ENCODE data around the gene STAT2.
"Not testable (repeated sequence)": the region's sequence is repeated elsewhere in the genome, so short reads cannot be mapped to it uniquely, and the experiment has no call there.

Gene STAT2

DNA sequence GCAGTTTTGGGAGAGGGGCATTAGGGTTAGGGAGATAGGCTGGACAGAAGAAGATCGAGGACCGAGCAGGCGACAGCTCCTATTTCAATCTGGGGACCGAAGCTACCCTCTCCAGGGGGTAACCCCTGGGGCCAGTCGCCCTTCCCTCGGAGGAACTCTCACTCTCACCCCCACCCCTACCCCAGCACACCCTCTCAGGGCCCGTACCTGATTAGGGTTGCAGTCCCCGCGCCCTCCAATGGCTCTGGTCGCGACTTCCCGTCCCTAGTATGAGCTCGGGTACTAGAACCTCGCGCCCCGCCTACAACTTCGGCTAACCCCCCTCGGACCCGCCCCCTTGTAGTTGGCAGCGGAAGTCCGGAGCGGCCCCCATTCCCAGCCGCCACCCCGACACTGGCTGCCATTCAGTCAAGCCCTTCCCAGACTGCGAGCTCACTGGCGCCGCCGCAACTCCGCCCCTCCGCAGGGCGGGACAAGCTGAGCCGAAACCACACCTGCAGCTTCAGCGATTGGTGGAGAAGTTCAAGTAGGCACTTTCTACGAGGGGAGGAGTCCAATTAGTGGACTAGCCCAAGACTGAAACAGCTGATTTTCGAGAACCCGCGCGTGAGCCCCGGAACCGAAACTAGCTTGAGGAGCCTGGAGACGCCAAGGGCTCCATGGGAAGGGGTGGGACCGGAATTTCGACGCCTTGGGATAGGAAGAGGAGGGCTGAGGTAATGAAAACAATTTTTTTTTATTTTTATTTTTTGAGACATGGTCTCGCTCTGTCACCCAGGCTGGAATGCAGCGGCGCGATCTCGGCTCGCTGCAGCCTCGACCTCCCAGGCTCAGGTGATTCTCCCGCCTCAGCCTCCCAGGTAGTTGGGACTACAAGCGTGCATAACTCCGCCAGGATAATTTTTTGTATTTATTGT is at the start of gene STAT2:
STAT2 (minus strand) TSS at position 257 of the 917 bp plus-strand sequence. CDS start 3,536 bp downstream, outside the sequence.
- DNase-seq, result peak; percentile 94

DNA sequence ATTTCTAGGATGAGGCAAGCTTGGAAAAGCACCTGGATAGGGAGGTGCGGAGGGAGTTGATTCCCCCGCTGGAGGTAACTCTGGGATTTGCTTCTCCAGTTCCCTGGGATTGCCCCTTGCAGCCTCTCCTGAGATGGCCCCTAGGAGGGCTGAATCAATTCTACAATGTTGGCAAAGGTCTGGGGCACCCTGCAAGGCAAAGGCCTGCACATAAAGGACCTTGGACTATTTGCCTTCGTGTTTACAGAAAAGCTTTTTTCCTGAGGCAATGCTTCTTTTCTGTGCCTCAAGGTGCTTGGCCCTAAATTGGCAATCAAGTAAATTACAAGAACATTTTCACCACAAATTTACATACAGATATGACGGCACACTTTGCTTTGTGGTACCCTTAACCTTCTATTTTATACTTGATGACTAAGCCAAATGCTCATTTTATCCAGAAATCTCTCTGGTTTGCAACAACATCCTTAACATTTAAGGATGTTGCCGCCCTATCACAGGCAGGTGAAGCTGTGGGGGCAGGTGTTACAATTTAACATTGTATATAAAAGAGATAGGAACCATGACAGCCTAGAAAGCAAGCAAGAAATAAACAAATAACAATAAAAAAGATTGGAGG is 49.0 kb upstream of the STAT2 start:
- DNase-seq, result no peak

DNA sequence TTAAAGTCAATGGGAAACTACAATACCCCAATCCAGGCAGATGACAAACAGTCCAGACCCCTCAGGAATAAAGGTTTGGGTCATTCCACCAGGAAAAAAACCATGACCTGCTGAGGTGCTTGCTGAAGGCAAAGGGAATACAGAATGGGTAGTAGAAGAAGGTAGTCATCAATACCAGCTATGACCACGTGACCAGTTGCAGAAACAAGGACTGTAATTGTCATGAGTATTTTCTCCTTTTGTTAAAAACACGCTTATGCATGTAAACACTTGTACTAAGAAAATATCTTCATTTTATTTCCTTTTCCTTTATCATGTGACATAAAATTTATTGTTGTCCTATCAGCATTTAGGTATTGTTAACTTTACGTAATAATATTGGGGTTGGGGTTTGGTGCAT is 44.3 kb upstream of the STAT2 start:
- DNase-seq, result not testable (repeated sequence)

DNA sequence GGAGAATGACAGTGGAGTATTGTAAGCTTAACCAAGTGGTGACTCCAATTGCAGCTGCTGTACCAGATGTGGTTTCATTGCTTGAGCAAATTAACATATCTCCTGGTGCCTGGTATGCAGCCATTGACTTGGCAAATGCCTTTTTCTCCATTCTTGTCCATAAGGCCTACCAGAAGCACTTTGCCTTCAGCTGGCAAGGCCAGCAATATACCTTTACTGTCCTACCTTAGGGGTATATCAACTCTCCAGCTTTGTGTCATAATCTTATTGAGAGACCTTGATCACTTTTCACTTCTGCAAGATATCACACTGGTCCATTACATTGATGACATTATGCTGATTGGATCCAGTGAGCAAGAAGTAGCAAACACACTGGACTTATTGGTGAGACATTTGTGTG is 41.7 kb upstream of the STAT2 start:
- DNase-seq, result not testable (repeated sequence)

DNA sequence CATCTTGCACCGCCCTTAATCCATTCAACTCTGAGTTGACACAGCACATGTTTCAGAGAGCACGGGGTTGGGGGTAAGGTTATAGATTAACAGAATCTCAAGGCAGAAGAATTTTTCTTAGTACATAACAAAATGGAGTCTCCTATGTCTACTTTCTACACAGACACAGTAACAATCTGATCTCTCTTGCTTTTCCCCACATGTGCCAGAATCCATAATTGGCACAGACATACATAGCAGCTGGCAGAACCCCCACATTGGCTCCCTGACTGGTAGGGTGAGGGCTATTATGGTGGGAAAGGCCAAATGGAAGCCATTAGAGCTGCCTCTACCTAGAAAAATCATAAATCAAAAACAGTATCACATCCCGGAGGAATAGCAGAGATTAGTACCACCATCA is 41.2 kb upstream of the STAT2 start:
- DNase-seq, result not testable (repeated sequence)

DNA sequence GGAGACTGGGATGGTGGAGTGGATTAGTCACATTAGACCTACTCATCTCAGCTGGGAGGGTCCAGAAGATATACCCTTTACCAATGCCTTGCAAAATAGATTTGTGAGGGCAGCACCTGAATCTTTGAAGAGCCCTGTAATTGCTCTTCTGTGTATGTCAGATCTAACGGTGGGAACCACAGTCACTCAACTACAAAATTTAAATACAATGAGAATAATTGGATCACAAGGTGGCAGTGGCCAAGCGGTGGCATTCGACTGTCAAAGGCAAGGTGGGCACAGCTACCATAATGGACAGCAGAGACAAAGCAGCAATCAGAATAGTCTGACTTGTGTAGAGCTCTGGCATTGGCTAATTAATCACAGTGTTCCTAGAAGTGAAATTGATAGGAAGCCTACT is 39.6 kb upstream of the STAT2 start:
- not testable (repeated sequence) for DNase-seq

DNA sequence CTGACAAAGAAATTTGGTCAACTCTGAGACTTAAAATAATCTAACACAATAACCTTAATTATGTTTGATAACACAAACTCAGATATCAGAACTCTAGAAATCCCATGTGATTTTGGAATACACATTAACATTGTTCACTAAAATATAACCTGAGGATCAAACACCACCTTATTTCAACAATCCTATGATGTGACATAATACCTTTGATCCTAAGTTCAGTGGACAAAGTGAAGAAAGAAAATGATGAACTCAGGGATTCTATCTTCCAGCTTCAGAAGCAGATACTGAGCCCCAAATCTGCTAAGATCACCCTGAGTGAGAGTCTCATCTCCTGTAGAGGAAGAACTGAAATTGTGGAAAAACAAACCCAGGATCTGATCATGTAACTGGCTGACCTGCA is 38.4 kb upstream of the STAT2 start:
- DNase-seq, result no peak

DNA sequence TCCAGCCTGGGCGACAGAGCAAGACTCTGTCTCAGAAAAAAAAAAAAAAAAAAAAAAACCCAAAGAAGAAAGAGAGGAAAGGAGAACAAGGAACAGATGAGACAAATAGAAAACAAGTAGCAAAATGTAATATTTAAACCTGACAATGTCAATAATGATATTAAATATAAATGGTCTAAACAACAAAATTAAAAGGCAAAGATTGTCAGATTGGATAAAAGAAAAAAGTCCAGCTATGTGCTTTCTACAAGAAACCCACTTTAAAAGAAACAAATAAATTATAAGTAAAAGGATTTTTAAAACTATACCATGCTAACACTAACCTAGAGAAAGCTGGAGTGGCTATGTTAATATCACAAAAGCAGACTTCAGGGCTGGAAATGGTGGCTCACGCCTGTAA is 32.4 kb upstream of the STAT2 start:
- no peak for DNase-seq

DNA sequence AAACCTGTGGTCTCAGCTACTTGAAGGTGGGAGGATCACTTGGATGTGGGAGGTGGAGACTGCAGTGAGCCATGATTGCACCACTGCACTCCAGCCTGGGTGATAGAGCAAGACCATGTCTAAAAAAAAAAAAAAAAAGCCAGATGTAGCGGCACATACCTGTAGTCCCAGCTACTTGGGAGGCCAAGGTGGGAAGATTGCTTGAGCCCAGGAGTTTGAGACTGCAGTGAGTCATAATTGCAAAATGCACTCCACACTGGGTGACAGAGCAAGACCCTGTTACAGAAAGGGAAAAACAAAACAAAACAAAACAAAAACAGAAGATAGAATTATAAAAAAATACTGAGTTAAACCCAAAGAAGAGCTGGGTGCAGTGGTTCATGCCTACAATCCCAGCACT is 31.8 kb upstream of the STAT2 start:
- DNase-seq, result no peak

DNA sequence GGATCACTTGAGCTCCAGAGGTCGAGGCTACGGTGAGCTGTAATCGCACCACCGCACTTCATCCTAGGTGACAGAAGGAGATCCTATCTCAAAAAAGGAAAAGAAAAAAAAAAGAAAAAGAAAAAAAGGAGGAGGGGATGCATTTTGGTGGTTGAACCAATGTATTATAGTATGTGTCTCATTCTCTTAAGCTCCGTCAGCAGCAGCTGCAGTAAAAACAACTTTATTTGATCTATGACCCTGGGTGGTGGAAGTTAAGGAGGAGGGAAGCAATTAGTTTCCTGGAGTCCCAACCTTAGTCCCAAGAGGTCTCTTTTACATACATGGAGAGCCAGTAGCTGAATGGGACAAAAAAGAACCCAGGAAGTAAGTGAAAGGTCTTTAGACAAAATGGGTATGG is 29.5 kb upstream of the STAT2 start:
- no peak for DNase-seq

DNA sequence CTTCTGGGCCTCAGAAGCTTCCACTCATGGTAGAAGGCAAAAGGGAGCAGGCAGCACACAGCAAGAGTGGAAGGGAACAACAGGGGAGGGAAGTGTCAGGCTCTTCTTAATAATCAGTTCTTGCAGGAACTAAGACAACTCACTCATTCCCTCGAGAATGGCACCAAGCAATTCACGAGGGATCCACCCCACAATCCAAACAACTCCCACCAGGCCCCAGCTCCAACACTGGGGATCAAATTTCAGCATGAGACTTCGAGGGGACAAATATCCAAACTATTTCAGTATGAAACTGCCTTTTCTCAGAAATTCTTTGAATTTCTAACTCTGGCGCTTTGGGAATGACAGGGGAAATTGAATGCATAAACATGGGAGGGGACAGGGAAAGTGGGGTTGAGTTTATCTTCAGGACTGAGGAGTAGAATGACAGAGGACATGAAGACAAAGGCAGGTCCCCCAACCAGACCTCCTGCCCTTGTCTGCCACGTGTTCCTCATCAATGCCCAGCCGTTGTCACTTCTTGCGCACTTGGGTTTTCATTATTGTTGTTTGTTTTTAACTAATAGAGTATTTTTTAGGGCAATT is 27.3 kb upstream of the STAT2 start:
- DNase-seq, result no peak

DNA sequence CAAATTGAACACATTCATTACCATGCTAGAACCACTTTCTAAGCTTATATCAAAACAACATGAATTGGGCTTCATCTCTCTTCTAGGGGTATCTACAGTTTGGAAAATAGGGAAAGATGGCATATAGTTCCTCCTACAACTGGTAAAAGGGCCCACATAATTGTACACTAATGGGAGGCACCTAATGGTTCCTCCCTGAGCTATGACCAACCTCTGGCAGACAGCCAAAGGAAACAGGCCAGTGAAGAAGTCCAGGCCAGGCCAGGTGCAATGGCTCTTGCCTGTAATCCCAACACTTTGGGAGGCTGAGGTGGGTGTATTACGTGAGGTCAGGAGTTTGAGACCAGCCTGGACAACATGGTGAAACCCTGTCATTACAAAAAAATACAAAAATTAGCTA is 26.0 kb upstream of the STAT2 start:
- DNase-seq, result no peak

DNA sequence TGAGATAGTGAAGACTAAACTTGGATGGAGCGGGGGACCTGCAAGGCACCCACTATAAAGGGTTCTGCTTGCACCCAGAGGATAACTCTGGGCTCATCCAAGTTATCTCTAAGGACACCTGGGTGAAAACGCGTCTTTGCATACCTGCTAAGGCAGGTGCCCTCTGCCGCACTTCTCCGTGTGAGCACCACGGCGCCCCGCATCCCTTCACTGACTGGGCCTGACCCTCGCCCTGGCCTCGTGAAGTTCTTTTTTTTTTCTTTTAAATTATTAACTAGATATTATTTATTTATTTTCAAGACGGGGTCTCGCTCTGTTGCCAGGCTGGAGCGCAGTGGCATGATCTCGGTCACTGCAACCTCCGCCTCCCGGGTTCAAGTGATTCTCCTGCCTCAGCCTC is 22.7 kb upstream of the STAT2 start:
- no peak for DNase-seq

DNA sequence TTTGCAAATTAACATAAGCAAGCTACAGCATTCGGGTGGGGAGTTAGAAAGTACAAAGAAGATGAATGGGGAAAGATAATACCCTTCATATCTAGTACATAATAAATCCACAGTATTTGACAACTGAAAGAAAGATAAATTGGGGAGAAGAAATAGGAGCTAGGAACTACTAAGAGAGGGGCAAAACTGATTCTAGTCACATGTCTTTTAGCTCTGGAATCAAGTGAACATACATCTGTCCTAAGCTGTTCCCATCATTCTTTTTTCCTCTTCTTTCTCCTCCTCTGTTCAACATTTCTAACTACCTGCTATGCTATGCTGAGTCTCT is 18.0 kb upstream of the STAT2 start:
- no peak for DNase-seq

DNA sequence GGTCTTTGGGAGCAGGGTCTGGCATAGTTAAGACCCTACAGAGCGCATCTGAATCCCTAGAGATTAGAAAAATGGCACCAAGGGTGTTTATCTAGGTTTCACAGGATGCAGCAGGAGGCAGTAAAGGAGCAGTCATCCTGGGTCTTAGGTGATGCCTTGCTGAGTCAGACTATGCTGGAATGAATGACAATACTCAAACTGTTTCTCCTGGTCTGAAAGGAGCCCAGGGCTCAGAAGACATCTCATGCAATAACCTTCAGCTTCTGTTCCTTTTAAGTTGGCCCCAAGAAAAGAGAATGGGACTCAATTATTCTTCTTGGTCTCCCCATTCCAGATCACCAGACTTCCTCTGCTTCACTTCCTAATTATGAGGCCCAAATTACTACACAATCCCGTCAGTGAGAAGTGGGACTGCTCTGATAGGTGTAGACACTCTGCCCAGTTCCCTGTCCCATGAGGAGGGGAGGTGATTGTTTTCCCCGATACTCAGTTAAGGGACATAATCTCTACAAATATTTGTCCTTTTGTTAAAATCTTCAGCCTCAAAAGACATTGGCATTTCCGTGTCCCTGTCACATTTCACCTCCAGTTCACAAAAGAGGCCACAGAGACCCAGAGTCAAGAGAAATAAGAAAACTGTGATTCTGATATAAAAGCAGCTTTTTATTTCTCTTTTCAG is 17.5 kb upstream of the STAT2 start:
- DNase-seq, result no peak

DNA sequence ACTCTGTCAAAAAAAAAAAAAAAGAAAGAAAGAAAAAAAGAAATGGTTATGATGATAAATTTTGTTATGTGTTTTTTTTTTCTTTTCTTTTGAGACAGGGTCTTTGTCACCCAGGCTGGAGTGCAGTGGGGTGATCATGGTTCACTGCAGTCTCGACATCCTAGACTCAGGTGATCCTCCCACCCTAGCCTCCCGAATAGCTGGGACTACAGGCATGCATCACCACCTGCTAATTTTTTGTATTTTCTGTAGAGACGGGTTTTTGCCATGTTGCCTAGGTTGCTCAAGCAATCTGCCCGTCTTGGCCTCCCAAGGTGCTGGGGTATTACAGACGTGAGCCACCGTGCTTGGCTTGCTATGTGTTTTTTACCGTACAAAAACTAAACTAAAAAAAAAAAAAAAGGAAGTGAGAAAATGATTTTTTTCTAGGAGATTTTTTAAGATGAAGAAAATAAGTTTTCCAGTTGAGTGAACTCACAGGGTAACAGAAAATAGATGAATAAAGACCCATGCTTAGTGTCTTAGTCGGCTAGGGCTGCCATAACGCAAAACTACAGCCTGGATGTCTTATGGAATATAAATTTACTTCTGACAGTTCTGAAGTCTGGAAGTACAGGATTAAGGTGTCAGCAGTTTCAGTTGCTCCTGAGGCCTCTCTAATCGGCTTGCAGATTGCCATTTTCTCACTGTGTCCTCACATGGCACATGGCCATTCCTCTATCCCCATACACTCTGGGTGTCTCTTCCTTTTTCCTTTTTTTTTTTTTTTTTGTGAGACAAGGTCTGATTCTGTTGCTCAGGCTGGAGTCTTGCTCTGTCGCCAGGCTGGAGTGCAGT is 15.9 kb upstream of the STAT2 start:
- DNase-seq, result no peak

DNA sequence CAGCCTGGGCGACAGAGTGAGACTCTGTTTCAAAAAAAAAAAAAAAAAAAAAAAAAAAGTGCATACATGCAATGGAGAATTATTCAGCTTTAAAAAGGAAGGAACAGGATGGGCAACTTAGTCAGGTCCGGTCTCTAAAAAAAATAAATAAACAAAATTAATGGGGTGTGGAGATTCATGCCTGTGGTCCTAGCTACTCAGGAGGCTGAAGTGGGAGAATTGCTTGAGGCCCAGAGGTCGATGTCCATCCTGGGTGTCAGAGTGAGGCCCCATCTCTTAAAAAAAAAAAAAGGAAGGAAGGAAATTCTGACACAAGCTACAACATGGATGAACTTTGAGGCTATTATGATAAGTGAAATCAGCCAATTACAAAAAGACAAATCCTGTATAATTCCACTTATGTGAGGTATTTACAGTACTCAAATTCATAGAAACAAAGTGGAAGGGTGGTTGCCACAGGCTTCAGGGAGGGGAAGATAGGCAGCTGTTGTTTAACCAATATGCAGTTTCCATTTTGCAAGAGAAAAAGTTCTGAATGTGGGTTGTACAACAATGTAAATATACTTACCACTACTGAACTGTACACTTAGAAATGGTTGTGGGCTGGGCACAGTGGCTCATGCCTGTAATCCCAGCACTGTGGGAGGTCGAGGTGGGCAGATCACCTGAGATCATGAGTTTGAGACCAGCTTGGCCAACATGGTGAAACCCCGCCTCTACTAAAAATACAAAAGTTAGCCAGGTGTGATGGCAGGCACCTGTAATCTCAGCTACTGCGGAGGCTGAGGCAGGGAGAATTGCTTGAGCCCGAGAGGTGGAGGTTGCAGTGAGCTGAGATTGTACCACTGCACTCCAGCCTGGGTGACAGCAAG is 15.1 kb upstream of the STAT2 start:
- no peak for DNase-seq

DNA sequence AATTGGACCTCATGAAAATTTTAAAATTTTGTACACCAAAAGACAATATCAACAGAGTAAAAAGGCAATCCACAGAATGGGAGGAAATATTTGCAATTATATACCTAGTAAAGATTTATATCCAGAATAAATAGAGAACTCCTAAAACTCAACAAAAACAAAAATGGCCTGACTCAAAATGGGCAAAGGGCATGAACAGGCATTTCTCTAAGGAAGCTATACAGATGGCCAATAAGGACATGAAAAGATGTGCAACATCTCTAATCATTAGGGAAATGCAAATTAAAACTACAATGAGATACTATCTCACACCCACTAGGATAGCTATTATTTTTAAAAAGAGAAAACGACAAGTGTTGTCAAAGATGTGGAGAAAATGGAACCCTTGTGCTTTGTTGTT is 13.6 kb upstream of the STAT2 start:
- DNase-seq, result no peak

DNA sequence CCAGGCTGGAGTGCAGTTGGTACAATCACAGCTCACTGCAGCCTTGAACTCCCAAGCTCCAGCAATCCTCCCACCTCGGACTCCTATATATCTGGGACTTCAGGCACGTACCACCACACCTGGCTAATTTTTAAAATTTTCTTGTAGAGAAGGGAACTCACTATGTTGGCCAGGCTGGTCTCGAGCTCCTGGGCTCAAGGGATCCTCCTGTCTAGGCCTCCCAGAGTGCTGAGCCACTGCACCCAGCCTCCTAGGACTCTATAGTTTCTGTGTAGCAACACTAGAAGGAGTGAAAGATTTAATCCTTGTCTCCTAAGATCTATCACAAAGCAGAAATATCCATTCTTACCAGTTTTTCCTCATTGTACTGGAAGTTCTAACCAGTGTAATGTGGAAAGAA is 7.0 kb upstream of the STAT2 start:
- DNase-seq, result no peak

DNA sequence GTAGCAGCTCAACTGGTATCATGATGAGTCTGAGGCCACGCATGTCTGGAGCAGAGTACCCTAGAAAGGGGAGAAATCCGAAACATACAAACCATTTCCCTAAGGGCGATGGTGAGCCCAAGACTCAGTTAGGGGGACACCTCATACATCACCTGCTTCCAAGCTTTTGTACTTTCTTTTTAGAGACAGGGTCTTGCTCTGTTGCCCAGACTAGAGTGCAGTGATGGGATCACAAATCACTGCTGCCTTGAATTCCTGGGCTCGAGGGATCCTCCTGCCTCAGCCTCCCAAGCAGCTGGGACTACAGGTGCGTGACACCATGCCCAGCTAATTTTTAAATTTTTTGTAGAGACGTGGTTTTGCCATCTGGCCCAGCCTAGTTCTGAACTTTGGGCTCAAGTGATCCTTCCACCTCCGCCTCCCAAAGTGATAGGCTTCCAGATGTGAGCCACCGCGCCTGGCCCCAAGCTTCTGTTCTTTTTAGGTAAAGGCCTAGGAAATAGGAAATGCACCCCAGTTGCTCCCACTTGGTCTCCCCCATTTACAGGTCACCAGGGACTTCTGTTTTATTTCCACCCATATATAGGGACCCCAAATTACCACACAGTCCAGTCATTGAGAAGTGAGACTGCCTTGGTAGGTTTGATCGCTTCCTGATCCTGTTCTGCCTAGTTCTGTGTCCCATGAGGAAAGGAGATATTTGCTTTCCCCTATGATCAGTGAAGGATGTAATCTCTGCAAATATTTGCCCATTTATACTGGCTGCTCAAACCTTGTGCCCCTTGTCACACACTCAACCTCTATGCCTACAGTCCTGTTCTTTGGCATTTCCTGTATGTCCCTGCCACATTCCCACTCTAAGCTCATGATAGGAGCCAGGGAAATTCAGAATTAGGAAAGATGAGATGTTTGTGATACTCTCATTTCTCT is 2.5 kb upstream of the STAT2 start, which contains the start of gene APOF:
APOF (minus strand) TSS at position 728 of the 930 bp plus-strand sequence; CDS start at position 616, 112 bp downstream.
- DNase-seq, result peak; percentile 26
